Tibial artery (tissue), 4 donors: ENCODE data around the gene SEC22B.
"Not testable (repeated sequence)": the region's sequence is repeated elsewhere in the genome, so short reads cannot be mapped to it uniquely, and the experiment has no call there.

ENCODE experiments used
- DNase-seq, 2 donors: peaks; one replicate each; pipeline ENCODE4 v3.0.0-alpha.2; 2019
- H3K27ac ChIP-seq, 2 donors: fragments of 200-600 bp; sonication (generic) in 1 of 2; 1 replicate in 1 of 2; 2 replicates in 1 of 2; pipeline ENCODE4 v1.5.1; 2018 to 2019; ENCODE audit warnings: mild to moderate bottlenecking in 1 of 2
- H3K27me3 ChIP-seq, 2 donors: fragments of 200-600 bp; sonication (generic) in 1 of 2; one replicate each; pipeline versions ENCODE4 v1.5.1 to v1.6.0; 2016 to 2019
- H3K36me3 ChIP-seq, 3 donors: fragments of 200-600 bp; sonication (generic) in 2 of 3; one replicate each; pipeline ENCODE4 v1.5.1; 2016 to 2019; ENCODE audit warnings: mild to moderate bottlenecking in 2 of 3
- H3K4me1 ChIP-seq, 4 donors: fragments of 200-600 bp; sonication (generic) in 2 of 4; 1 replicate in 3 of 4; 2 replicates in 1 of 4; pipeline ENCODE4 v1.5.1; 2016 to 2019
- H3K4me3 ChIP-seq, 2 donors: fragments of 200-600 bp; sonication (generic) in 1 of 2; 1 replicate in 1 of 2; 2 replicates in 1 of 2; pipeline ENCODE4 v1.5.1; 2018 to 2019; ENCODE audit warnings: mild to moderate bottlenecking in 2 of 2
- H3K9me3 ChIP-seq, 3 donors: fragments of 200-600 bp; sonication (generic) in 1 of 3; one replicate each; pipeline ENCODE4 v1.5.1; 2016 to 2019
- intact Hi-C: fragments of 100-400 bp; cut with DNase I; formaldehyde crosslinking; loops from one replicate; pipeline ENCODE4 v1.15.0; 2023; ENCODE audit warnings: low total_unique reads
- TF ChIP-seq, protein P1 (sequence below), 2 experiments: fragments of 200-600 bp in 1 of 2; fragments of 450-650 bp in 1 of 2; IDR thresholded peaks; one replicate each; pipeline ENCODE4 v1.5.1; 2017 to 2019; ENCODE audit warnings: antibody characterized with exemption in 2 of 2, mild to moderate bottlenecking in 1 of 2, moderate library complexity in 1 of 2

The SEC22B gene

GRCh38 chr1:120133228-120133927, 42.9 kb downstream of the SEC22B start:
- H3K36me3 ChIP-seq = no peaks in the 10 kb centered on the region
- H3K4me3 ChIP-seq = no peak overlapping the region
- TF ChIP-seq, protein P1, sequence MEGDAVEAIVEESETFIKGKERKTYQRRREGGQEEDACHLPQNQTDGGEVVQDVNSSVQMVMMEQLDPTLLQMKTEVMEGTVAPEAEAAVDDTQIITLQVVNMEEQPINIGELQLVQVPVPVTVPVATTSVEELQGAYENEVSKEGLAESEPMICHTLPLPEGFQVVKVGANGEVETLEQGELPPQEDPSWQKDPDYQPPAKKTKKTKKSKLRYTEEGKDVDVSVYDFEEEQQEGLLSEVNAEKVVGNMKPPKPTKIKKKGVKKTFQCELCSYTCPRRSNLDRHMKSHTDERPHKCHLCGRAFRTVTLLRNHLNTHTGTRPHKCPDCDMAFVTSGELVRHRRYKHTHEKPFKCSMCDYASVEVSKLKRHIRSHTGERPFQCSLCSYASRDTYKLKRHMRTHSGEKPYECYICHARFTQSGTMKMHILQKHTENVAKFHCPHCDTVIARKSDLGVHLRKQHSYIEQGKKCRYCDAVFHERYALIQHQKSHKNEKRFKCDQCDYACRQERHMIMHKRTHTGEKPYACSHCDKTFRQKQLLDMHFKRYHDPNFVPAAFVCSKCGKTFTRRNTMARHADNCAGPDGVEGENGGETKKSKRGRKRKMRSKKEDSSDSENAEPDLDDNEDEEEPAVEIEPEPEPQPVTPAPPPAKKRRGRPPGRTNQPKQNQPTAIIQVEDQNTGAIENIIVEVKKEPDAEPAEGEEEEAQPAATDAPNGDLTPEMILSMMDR (IDR thresholded peaks at IDR 0.05) = no peak
- H3K27me3 ChIP-seq = no peaks in the 10 kb centered on the region
- no peaks in the 10 kb centered on the region for H3K9me3 ChIP-seq
- no peak for DNase-seq
- no peak overlapping the region for H3K27ac ChIP-seq
- intact Hi-C loops = no loop called here
- H3K4me1 ChIP-seq = peaks cover 0 to 6% (median 3%) of the 10 kb centered on the region in 4 donors

DNA sequence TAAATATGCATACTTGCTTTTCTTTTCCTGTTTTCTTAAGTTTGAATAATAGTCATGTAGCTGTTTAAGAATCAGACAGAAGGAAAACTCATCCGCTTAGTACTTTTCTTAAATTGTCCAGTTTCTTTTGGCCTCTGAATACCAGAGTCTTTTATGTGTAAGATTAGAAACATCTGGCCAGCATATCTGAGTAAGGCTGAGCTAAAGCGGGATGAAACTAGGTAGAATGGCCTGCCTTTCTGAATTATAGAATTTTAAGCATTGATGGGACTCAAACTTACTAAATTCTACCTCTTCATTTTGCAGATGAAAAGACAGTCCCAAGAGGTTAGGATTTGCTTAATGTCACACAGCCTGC, 43.9 kb downstream of the SEC22B start:
- H3K27ac ChIP-seq = peak overlapping the region in 1 of 2 donors; percentile 7
- H3K9me3 ChIP-seq, intact Hi-C loops, H3K4me3 ChIP-seq, H3K27me3 ChIP-seq, DNase-seq, H3K4me1 ChIP-seq, H3K36me3 ChIP-seq: not testable (repeated sequence)

DNA sequence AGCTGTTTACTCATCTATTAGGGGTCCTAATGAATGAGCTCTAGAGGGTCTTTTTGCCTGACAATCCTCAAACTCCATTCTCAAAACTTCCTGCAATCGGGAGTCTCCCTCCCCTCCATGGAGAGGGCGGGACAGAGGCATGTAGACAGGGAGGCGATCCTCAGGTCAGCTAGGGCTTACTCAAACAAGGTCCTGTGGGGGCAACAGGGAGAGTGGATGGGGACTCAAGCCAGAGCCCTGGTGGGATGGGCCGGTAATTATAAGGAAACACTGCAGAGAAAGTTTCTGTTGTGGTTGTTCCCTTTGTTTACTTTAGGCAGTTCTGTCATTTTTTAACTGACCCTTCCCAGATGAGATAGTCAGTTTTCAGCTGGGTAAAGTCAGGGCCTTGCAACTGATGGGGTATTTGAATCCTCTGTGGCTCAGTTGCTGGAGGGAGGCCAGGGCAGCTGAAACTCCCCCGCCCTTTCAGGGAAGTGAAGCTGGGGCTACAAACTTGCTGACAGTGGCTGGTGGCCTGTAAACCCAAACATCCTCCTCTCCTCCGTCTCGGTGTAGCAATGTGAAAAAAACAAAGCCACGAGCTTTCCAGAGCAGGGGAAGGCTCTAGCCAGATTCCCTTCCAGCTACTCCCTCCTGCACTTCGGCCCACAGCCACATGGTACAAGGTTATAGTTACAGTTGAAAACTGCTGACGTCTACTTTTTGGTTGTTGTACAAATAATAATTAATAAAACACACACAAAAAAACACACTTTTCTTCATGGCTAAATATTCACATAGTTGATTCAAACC, 44.5 kb downstream of the SEC22B start:
- TF ChIP-seq, protein P1 (IDR thresholded peaks at IDR 0.05) = peak in 1 of 2 experiments; percentile 26
- peak; percentile 84 to 86 for DNase-seq
- H3K27ac ChIP-seq = peak overlapping the region in 1 of 2 donors; percentile 7
- H3K27me3 ChIP-seq, H3K4me3 ChIP-seq, H3K36me3 ChIP-seq, H3K4me1 ChIP-seq, intact Hi-C loops, H3K9me3 ChIP-seq: not testable (repeated sequence)

GRCh38 chr1:120127921-120128320, 48.4 kb downstream of the SEC22B start:
- H3K4me3 ChIP-seq, intact Hi-C loops, H3K27ac ChIP-seq, H3K27me3 ChIP-seq, H3K36me3 ChIP-seq, H3K4me1 ChIP-seq, H3K9me3 ChIP-seq, DNase-seq: not testable (repeated sequence)

DNA sequence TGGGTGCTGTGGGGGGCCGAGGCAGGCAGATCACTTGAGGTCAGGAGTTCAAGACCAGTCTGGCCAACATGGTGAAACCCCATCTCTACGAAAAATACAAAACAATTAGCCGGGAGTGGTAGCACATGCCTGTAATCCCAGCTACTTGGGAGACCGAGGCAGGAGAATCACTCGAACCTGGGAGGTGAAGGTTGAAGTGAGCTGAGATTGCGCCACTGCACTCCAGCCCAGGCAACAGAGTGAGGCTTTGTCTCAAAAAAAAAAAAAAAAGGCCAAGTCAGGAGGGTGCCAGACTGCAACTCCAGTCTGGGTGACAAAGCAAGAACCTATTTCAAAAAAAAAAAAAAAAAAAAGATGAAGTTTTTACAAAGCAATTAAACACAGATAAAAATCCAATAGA, 50.1 kb downstream of the SEC22B start:
- H3K27me3 ChIP-seq, H3K9me3 ChIP-seq, H3K4me1 ChIP-seq, H3K4me3 ChIP-seq, DNase-seq, intact Hi-C loops, H3K36me3 ChIP-seq, H3K27ac ChIP-seq: not testable (repeated sequence)

DNA sequence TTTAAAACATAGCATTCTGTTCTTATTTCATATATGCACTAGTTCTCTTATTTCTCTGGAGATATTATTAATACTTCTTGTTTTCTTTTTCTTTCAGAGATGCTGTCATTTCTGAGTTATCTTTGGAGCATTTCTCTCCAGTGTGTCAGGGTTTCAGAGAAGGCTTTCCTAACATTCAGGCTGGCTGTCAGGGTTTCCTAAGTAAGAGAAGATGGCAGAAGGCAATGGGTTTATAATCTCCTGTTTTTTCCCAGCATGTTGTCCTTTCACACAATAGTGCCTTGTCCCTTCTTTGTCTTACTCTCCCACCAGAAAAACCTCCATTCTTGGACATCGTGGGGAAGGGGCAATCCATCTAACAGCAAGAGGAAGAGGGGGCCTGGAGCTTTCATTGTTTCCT, 51.7 kb downstream of the SEC22B start:
- intact Hi-C loops = not testable (repeated sequence)

GRCh38 chr1:120123813-120124510, 52.4 kb downstream of the SEC22B start:
- H3K4me3 ChIP-seq, intact Hi-C loops, DNase-seq: not testable (repeated sequence)

More for the DNA sequence above, 51.7 kb downstream of the SEC22B start:
- DNase-seq, H3K27ac ChIP-seq, H3K4me3 ChIP-seq, H3K9me3 ChIP-seq, H3K36me3 ChIP-seq, H3K4me1 ChIP-seq, H3K27me3 ChIP-seq: not testable (repeated sequence)

DNA sequence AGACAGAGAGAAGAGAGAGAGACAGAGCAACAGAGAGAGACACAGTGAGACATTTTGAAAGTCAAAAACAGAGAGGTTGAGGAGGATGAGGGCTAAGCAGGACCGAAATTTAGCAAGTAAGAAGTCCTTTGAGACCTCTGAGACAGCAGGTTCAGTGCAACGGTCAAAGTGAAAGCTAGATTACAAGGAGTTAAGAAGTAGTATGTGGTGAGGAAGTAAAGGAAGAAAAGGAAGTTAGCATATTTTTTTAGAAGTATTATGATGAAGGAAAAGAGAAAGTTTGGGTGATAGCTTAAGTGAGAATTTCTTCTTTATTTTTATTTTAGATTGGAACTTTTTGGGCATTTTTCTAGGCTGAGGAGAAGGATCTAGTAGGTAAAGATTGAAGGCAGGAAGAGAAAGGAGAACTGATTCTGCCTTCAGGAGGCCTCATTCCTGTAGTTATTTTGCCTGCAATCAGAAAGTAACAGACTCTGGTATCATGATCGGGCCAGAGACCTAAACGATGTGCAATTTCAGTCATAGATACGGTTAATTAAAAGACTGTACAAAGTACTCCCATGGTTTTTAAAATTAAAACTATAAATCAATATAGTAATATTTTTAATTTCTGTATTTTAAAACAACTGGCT, 53.9 kb downstream of the SEC22B start:
- H3K36me3 ChIP-seq, intact Hi-C loops, H3K4me3 ChIP-seq, H3K4me1 ChIP-seq, DNase-seq, H3K9me3 ChIP-seq, H3K27ac ChIP-seq, H3K27me3 ChIP-seq: not testable (repeated sequence)

More at GRCh38 chr1:120123813-120124510, 52.4 kb downstream of the SEC22B start:
- H3K27me3 ChIP-seq, H3K4me1 ChIP-seq, H3K9me3 ChIP-seq, H3K36me3 ChIP-seq, H3K27ac ChIP-seq: not testable (repeated sequence)

GRCh38 chr1:120121830-120122229, 54.5 kb downstream of the SEC22B start:
- H3K9me3 ChIP-seq, H3K4me3 ChIP-seq, intact Hi-C loops, DNase-seq, H3K27me3 ChIP-seq, H3K4me1 ChIP-seq, H3K36me3 ChIP-seq, H3K27ac ChIP-seq: not testable (repeated sequence)

DNA sequence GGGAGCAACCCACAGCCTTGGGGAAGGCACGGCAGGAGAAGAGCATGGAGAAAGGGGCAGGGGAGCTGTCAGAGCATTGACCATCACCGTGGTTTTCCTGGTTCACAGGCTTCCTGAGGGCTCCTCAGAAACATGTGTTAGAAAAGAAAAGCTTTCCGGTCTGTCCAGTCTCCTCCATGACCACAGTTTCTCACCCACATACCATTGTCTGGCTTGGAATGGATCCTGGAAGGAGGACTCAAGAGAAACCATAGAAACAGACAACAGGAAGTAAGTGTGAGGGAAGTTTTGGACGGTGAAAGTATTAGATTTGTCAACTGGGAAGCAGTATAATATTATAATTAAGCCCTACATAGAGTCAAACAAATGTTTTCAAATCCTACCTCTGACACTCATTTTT, 55.8 kb downstream of the SEC22B start:
- H3K27ac ChIP-seq, intact Hi-C loops, H3K4me3 ChIP-seq: not testable (repeated sequence)

GRCh38 chr1:120117371-120118177, 58.7 kb downstream of the SEC22B start:
- H3K27ac ChIP-seq, intact Hi-C loops, H3K36me3 ChIP-seq, H3K27me3 ChIP-seq, H3K9me3 ChIP-seq, H3K4me1 ChIP-seq, H3K4me3 ChIP-seq: not testable (repeated sequence)
- peak in 1 of 2 donors; percentile 37 for DNase-seq

More for the DNA sequence above, 55.8 kb downstream of the SEC22B start:
- H3K27me3 ChIP-seq, H3K4me1 ChIP-seq, DNase-seq, H3K9me3 ChIP-seq, H3K36me3 ChIP-seq: not testable (repeated sequence)
